Activated T-helper 1 cell treated with anti-CD3 and anti-CD28 coated beads, Interleukin-12 subunit alpha, Interleukin-12 subunit beta, Interleukin-2, Interleukin-4 antibody, amounts not matched to agents 30 ng/mL and 10 ng/mL and 1 ng/mL, durations not matched to agents 14 hours and 24 hours and 36 hours (primary cell): ENCODE results near the gene NAGLU. TPM values are rescaled to one million over a fixed set of nuclear protein-coding genes. Genes with fewer than 3 reads are reported as not detected.
"Not testable (repeated sequence)": the region's sequence is repeated elsewhere in the genome, so short reads cannot be mapped to it uniquely, and the experiment has no call there.

Experiments
- DNase-seq: peaks from one replicate; pipeline ENCODE4 v3.0.0; 2021; ENCODE audit warnings: low spot score
- H3K27ac Mint-ChIP-seq: one replicate; pipeline ENCODE4 v1.8.0; 2021; ENCODE audit warnings: mild to moderate bottlenecking, mixed read lengths
- H3K27me3 Mint-ChIP-seq: one replicate; pipeline ENCODE4 v1.8.0; 2022; ENCODE audit warnings: mild to moderate bottlenecking, moderate library complexity, mixed read lengths; ENCODE audit not compliant: insufficient read depth
- H3K36me3 Mint-ChIP-seq: one replicate; pipeline ENCODE4 v1.8.0; 2021; ENCODE audit warnings: low read depth, mixed read lengths
- H3K4me1 Mint-ChIP-seq: one replicate; pipeline ENCODE4 v1.8.0; 2021; ENCODE audit warnings: low read depth, mixed read lengths
- H3K4me3 Mint-ChIP-seq: one replicate; pipeline ENCODE4 v1.8.0; 2021; ENCODE audit warnings: mild to moderate bottlenecking, moderate library complexity, mixed read lengths
- H3K9me3 Mint-ChIP-seq: one replicate; pipeline ENCODE4 v1.8.0; 2021; ENCODE audit warnings: mixed read lengths
- intact Hi-C: fragments of 100-400 bp; cut with micrococcal nuclease; formaldehyde crosslinking; loops from one replicate; pipeline ENCODE4 v1.15.1; 2024
- total RNA-seq: library from RNA; stranded (reverse); gene quantifications from 2 replicates; pipeline ENCODE4 v1.2.3, GENCODE V29; 2022

NAGLU gene
- total RNA-seq, 1 donor from 2014 or later, result 18.2 TPM

DNA sequence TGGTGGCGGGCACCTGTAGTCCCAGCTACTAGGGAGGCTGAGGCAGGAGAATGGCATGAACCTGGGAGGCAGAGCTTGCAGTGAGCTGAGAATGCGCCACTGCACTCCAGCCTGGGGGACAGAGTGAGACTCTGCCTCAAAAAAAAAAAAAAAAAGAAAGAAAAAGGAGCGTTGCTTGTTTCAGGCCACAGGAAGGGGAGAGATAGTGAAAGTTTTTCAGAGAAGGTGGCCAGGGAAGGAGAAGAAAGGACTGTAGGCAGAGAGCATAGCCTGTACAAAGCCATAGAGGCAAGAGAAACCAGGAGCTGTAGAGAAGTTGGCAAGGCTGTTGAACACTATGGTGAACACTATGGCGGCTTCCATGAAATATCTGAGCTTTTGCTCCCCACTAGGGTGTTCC, 4.5 kb downstream of the NAGLU start:
- Mint-ChIP-seq H3K4me1 (peaks cover 27% of the 10 kb centered on the region), H3K4me3 (peak overlapping the region; percentile 15)
- H3K27me3 Mint-ChIP-seq, H3K36me3 Mint-ChIP-seq, H3K9me3 Mint-ChIP-seq, DNase-seq, intact Hi-C loops, H3K27ac Mint-ChIP-seq: not testable (repeated sequence)

DNA sequence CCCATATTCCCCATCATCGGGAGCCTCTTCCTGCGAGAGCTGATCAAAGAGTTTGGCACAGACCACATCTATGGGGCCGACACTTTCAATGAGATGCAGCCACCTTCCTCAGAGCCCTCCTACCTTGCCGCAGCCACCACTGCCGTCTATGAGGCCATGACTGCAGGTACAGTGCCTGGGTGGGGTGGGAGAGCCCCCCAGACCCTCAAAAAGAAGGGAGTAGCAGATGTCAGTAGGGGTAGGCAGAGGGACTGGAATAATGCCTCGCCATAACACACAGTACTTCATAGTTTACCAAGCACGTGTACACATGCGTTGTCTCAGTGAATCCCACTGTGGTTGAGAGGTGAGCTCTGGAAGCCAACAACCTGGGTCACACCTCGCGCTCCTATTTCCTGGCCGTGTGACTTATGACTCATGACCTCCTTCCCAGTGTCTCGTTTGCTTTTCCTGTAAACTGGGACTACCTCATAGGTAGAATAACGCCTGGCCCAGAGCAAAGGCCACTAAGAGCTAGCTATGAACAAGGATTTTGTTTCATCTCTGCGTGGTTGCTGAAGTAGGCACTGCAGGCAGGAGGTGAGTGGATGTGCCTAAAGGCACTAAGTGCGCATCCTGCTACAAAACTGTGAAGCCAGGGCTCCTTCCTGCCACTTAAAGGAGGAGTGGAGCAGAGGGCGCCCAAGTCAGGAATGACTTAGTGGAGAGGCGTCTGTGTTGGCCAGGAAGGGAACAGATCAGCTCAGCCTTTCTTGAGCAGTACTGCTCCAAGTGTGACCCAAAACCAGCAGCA, 5.2 kb downstream of the NAGLU start:
- Mint-ChIP-seq H3K27ac (peak overlapping the region; percentile 57), H3K27me3 (no peaks in the 10 kb centered on the region), H3K4me1 (peaks cover 24% of the 10 kb centered on the region), H3K36me3 (peaks cover 7% of the 10 kb centered on the region), H3K9me3 (no peaks in the 10 kb centered on the region), H3K4me3 (peak overlapping the region; percentile 59)
- no peak for DNase-seq
- intact Hi-C loops, result no loop called here

DNA sequence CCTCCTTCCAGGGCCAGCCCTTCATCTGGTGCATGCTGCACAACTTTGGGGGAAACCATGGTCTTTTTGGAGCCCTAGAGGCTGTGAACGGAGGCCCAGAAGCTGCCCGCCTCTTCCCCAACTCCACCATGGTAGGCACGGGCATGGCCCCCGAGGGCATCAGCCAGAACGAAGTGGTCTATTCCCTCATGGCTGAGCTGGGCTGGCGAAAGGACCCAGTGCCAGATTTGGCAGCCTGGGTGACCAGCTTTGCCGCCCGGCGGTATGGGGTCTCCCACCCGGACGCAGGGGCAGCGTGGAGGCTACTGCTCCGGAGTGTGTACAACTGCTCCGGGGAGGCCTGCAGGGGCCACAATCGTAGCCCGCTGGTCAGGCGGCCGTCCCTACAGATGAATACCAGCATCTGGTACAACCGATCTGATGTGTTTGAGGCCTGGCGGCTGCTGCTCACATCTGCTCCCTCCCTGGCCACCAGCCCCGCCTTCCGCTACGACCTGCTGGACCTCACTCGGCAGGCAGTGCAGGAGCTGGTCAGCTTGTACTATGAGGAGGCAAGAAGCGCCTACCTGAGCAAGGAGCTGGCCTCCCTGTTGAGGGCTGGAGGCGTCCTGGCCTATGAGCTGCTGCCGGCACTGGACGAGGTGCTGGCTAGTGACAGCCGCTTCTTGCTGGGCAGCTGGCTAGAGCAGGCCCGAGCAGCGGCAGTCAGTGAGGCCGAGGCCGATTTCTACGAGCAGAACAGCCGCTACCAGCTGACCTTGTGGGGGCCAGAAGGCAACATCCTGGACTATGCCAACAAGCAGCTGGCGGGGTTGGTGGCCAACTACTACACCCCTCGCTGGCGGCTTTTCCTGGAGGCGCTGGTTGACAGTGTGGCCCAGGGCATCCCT, 7.4 kb downstream of the NAGLU start:
- Mint-ChIP-seq H3K4me3 (no peak overlapping the region), H3K27me3 (no peaks in the 10 kb centered on the region), H3K9me3 (no peaks in the 10 kb centered on the region), H3K36me3 (peaks cover 5% of the 10 kb centered on the region), H3K4me1 (peaks cover 13% of the 10 kb centered on the region), H3K27ac (no peak overlapping the region)
- DNase-seq, result no peak
- intact Hi-C loops, result no loop called here

DNA sequence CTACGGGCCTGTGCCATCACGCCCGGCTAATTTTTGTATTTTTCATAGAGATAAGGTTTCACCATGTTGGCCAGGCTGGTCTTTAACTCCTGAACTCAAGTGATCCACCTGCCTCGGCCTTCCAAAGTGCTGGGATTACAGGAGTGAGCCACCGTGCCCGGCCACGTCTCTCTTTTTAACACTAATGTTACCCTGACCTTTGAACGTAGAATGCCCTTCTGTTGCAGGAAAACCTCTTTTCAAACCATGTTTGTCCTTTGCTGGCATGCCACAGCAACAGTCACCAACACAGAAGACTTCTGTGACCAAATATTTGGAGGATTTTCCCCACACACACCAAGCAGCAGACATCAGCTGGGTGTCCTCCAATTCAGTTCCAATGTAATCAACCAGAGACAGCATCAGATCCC, 8.8 kb downstream of the NAGLU start:
- Mint-ChIP-seq H3K36me3 (peaks cover 5% of the 10 kb centered on the region), H3K27ac (no peak overlapping the region), H3K27me3 (no peaks in the 10 kb centered on the region), H3K4me1 (peaks cover 21% of the 10 kb centered on the region), H3K4me3 (no peak overlapping the region), H3K9me3 (no peaks in the 10 kb centered on the region)
- DNase-seq, result no peak
- intact Hi-C loops, result no loop called here

DNA sequence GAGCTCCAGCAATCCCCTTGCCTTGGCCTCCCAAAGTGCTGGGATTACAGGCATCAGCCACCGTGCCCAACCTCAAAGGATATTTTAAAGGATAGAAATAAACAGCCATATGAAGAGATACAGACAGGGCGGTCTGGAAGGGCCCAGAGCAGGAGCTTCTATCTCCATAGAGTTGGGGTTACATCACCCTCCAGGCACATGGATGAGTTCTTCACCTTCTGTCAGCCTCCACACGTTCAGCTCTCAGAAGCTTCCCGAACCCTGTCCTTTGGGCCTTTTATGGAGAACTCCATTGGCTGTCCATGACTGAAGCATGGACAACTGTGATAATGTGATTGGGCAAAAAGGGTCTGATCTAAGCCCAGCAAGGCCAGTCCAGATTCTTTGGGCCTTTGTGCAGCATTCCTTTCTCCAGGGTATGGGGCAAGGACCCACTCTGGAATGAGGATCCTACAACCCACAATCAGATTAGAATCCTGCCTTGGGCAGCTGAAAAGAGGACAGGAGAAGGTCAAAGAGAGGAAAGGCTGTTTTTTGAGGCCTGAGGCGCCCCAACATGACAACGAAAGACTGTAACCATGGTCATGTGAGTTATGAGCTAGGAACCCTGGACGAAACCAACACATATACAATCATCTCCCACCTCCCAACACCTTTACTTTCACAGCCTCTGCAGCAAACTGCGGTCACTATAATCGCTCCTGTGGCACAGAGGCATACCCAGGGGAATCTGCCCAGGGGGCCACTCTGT, 9.9 kb downstream of the NAGLU start:
- H3K9me3 Mint-ChIP-seq, H3K27ac Mint-ChIP-seq, H3K27me3 Mint-ChIP-seq, intact Hi-C loops, H3K4me3 Mint-ChIP-seq, DNase-seq, H3K36me3 Mint-ChIP-seq: not testable (repeated sequence)
- H3K4me1 Mint-ChIP-seq, result peaks cover 16% of the 10 kb centered on the region

DNA sequence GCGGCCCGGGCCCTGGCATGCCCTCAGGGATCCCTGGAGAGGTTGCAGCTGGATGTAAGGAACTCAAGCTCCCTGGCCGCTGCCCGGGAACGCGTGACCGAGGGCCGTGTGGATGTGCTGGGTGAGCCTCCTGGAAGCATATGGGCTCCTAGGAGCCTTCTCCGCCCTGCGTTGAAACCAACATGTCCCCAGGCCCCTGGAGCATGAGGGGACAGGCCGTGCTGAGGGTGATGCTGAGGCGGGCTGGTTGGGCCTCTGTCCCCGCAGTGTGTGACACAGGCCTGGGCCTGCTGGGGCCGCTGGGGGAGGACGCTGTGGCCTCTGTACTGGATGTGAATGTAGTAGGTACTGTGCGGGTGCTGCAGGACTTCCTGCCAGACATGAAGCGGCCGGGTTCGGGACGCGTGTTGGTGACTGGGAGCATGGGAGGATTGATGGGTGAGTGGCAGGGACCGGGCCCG, 11.0 kb downstream of the NAGLU start:
- Mint-ChIP-seq H3K27ac (no peak overlapping the region), H3K4me1 (peaks cover 8% of the 10 kb centered on the region), H3K36me3 (peaks cover 6% of the 10 kb centered on the region), H3K9me3 (no peaks in the 10 kb centered on the region), H3K27me3 (no peaks in the 10 kb centered on the region), H3K4me3 (no peak overlapping the region)
- intact Hi-C loops, result no loop called here
- DNase-seq, result no peak

DNA sequence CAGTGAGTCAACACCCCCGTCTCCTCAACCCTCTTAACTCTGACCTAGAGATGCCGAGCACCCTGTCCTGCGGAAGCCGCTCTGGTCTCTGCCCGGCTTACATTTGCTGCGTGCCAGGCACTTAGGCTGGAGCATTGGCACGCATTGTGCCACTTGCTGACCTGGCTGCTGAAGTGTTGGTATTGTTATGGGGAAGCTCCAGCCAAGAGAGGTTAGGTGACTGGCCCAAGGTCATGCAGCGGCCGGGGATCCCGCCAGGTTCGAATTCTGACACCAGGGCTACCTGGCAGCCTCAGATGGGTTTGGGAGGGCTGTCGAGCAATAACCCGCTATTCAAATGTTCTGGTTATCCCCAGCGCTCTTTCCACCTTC, 11.6 kb downstream of the NAGLU start:
- intact Hi-C loops, result no loop called here
- Mint-ChIP-seq H3K36me3 (peaks cover 6% of the 10 kb centered on the region), H3K4me1 (peaks cover 8% of the 10 kb centered on the region), H3K27me3 (no peaks in the 10 kb centered on the region), H3K4me3 (no peak overlapping the region), H3K27ac (no peak overlapping the region), H3K9me3 (no peaks in the 10 kb centered on the region)
- no peak for DNase-seq

DNA sequence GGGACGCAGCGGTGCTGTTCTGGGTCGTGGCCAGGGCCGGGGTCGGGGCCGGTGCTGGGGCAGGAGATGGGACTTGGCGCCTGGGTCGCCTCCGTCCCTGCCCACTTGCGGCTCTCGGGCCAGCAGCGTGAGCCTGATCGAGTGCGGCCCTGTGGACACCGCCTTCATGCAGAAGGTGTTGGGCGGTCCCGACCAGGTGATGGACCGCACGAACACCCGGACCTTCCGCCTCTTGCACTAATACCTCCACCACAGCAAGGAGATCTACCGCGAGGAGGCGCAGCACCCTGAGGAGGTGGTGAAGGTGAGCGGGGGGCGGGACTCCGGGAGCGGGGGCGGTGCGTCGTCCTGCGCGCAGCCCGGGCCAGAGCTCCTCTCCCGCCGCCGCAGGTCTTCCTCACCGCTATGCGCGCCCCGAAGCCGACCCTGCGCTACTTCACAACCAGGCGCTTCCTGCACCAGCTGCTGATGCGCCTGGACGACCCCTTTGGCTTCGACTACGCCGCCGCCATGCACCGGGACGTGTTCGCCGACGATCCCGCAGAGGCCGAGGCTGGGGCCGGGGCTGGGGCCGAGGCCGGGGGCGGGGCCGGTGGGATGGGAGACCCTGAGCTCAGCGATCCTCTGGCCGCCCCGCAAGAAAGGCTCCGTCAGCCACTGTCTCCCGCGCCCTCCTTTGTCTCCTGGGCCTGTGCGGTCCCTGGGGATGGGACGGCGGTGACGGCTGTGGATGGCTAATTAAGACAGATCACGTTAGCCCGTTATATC, 12.2 kb downstream of the NAGLU start:
- intact Hi-C loops, result no loop called here
- Mint-ChIP-seq H3K27me3 (no peaks in the 10 kb centered on the region), H3K4me1 (peaks cover 8% of the 10 kb centered on the region)

DNA sequence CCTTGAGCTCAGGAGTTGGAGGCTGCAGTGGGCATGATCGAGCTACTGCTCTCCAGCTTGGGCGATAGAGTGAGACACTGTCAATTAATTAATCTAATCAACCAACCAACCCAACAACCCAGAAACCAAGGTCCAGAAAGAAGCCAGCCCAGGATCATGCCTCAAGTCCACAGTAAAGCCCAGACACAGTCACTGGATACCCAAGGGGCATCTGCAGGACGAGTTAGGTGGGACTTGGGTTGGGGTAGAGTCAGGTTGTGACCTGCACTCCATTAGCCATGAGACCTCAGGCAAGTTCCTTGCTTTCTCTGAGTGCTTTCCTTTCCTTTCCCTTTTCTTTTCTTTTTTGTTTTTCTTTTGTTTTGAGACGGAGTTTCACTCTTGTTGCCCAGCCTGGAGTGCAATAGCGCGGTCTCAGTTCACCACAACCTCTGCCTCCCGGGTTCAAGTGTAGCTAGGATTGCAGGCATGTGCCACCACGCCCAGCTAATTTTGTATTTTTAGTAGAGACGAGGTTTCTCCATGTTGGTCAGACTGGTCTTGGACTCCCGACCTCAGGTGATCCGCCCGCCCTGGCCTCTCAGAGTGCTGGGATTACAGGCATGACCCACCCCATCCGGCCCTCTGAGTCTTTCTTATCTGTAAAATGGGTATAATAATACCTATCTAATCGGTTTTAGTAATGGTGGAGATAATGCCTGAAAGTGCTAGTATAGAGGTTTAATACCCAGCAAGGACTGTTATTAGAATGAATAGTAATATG, 13.1 kb downstream of the NAGLU start:
- H3K36me3 Mint-ChIP-seq, result peaks cover 4% of the 10 kb centered on the region
- H3K4me1 Mint-ChIP-seq, result peaks cover 8% of the 10 kb centered on the region
- no peaks in the 10 kb centered on the region for H3K27me3 Mint-ChIP-seq
- peak overlapping the region; percentile 53 for H3K4me3 Mint-ChIP-seq
- intact Hi-C loops, result no loop called here
- H3K9me3 Mint-ChIP-seq, result no peaks in the 10 kb centered on the region
- H3K27ac Mint-ChIP-seq, result no peak overlapping the region
- DNase-seq, result no peak

More for the DNA sequence above, 12.2 kb downstream of the NAGLU start:
- peak; percentile 69 for DNase-seq
- Mint-ChIP-seq H3K4me3 (peak overlapping the region; percentile 19), H3K36me3 (peaks cover 4% of the 10 kb centered on the region), H3K9me3 (no peaks in the 10 kb centered on the region), H3K27ac (no peak overlapping the region)

DNA sequence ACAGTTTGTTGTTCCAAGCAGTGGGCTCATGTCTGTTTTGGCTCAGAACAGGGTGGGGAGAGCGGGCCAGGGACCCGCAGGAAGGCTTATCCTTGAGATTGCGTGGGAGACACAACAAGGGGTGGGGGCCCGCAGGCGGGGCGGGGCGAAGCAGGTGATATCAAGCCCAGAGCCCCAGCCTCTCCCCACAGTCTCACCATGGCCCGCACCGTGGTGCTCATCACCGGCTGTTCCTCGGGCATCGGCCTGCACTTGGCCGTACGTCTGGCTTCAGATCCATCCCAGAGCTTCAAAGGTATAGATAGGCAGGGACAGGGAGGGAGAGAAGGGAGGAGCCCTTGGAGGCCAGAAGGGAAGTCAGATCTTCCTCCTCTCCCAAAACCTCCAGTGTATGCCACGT, 16.7 kb downstream of the NAGLU start, which contains the start of gene HSD17B1:
HSD17B1 (plus strand) TSS at position 188 of the 400 bp plus-strand sequence; CDS start at position 199, 11 bp downstream.
- DNase-seq, H3K36me3 Mint-ChIP-seq, intact Hi-C loops, H3K27me3 Mint-ChIP-seq, H3K9me3 Mint-ChIP-seq: not testable (repeated sequence)
- H3K27ac Mint-ChIP-seq, result peak within 1 kb of the TSS; percentile 95
- peaks cover 14% of the 10 kb centered on the region for H3K4me1 Mint-ChIP-seq
- H3K4me3 Mint-ChIP-seq, result peak within 1 kb of the TSS; percentile 94

DNA sequence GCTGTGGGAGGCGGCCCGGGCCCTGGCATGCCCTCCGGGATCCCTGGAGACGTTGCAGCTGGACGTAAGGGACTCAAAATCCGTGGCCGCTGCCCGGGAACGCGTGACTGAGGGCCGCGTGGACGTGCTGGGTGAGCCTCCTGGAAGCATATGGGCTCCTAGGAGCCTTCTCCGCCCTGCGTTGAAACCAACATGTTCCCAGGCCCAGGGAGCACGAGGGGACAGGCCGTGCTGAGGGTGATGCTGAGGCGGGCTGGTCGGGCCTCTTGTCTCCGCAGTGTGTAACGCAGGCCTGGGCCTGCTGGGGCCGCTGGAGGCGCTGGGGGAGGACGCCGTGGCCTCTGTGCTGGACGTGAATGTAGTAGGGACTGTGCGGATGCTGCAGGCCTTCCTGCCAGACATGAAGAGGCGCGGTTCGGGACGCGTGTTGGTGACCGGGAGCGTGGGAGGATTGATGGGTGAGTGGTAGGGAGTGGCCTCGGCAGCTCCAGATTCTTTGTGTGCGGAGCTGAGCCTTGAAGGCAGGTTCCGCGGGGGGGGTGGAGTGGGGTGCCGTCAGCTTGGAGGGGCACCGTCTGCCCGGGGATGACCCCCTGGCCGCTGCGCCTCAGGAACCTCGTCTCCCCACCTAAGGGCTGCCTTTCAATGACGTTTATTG, 17.2 kb downstream of the NAGLU start:
- no peaks in the 10 kb centered on the region for H3K9me3 Mint-ChIP-seq
- no peaks in the 10 kb centered on the region for H3K27me3 Mint-ChIP-seq
- peak overlapping the region; percentile 95 for H3K27ac Mint-ChIP-seq
- H3K4me3 Mint-ChIP-seq, result peak overlapping the region; percentile 94
- DNase-seq, result no peak
- peaks cover 14% of the 10 kb centered on the region for H3K4me1 Mint-ChIP-seq
- peaks cover 1% of the 10 kb centered on the region for H3K36me3 Mint-ChIP-seq
- intact Hi-C loops, result no loop called here
